NCI-H1092 (cell line): Measurements from ENCODE around the gene CDH4.
"Not testable (repeated sequence)": the region's sequence is repeated elsewhere in the genome, so short reads cannot be mapped to it uniquely, and the experiment has no call there.

Experiments
- DNase-seq: peaks from one replicate; lab custom pipeline; 2025; lab: John Stamatoyannopoulos, UW

Gene CDH4

GRCh38 chr20:61963885-61964674 lies 712.0 kb downstream of the CDH4 start:
- DNase-seq, result no peak

GRCh38 chr20:61964675-61965605 lies 712.9 kb downstream of the CDH4 start:
- DNase-seq, result no peak

- no peak for DNase-seq
Observed at GRCh38 chr20:61965606-61966491, 713.8 kb downstream of the CDH4 start.

GRCh38 chr20:61966492-61967244 lies 714.6 kb downstream of the CDH4 start:
- no peak for DNase-seq

- no peak for DNase-seq
Observed at GRCh38 chr20:61967300-61967699, 715.2 kb downstream of the CDH4 start.

GRCh38 chr20:61968036-61968810 lies 716.2 kb downstream of the CDH4 start:
- no peak for DNase-seq

GRCh38 chr20:61968932-61969331 lies 716.9 kb downstream of the CDH4 start:
- no peak for DNase-seq

- no peak for DNase-seq
Observed at GRCh38 chr20:61969806-61970205, 717.7 kb downstream of the CDH4 start.

- DNase-seq, result no peak
Observed at GRCh38 chr20:61970357-61970756, 718.3 kb downstream of the CDH4 start.

GRCh38 chr20:61971595-61971994 lies 719.5 kb downstream of the CDH4 start:
- not testable (repeated sequence) for DNase-seq

- DNase-seq, result no peak
Observed at GRCh38 chr20:61972636-61973508, 720.8 kb downstream of the CDH4 start.

- no peak for DNase-seq
Observed at GRCh38 chr20:61973515-61974356, 721.7 kb downstream of the CDH4 start.

GRCh38 chr20:61974357-61974665 lies 722.2 kb downstream of the CDH4 start:
- no peak for DNase-seq

GRCh38 chr20:61975407-61976129 lies 723.5 kb downstream of the CDH4 start:
- no peak for DNase-seq

- DNase-seq, result no peak
Observed at GRCh38 chr20:61976263-61976643, 724.2 kb downstream of the CDH4 start.

- DNase-seq, result peak; percentile 17
Observed at GRCh38 chr20:61976644-61977418, 724.8 kb downstream of the CDH4 start.

GRCh38 chr20:61977419-61977786 lies 725.3 kb downstream of the CDH4 start:
- no peak for DNase-seq
